K562 (cell line): ENCODE data around the gene TPCN1. TPM values are rescaled to one million over a fixed set of nuclear protein-coding genes. Genes with fewer than 3 reads are reported as not detected.

Experiments
- ATAC-seq: fragments of 200-7000 bp; cut with Tn5 transposase; 3 replicates; pipeline ENCODE4 v1.9.1; 2020; ENCODE audit warnings: moderate library complexity
- BruUV-seq: library from RNA; stranded (reverse); fragments of 400-500 nt; replicated peaks from 2 replicates; lab custom pipeline; 2021; lab: Mats Ljungman, UMichigan
- CTCF ChIA-PET: fragments of 300-600 bp; formaldehyde crosslinking; extraction: SDS; loops from one replicate; lab custom pipeline; 2021; ENCODE audit warnings: low intra/inter-chr PET ratio; lab: Yijun Ruan, JAX
- POLR2A ChIA-PET: fragments of 300-600, 350-650 bp; sonication (Branson Sonifier 250); formaldehyde crosslinking; extraction: SDS; loops from one replicate; lab custom pipeline; 2021; ENCODE audit warnings: antibody characterized with exemption, inconsistent platforms; lab: Yijun Ruan, JAX
- DNase-seq, 4 experiments: peaks; one replicate each; pipeline versions ENCODE4 v3.0.0 to v3.0.0-alpha.2; 2011 to 2018; ENCODE audit warnings: low spot score in 3 of 4, mixed read lengths in 3 of 4; ENCODE audit errors: extremely low read depth in 1 of 4
- FAIRE-seq: peaks from 2 replicates; lab custom pipeline; 2011; peaks lifted over from hg19 to GRCh38; lab: Jason Lieb, UNC
- H2AFZ ChIP-seq: 2 replicates; pipeline ENCODE4 v1.6.0; 2011; ENCODE audit warnings: low read depth, low read length, control low read depth, inconsistent platforms
- H3K27ac ChIP-seq: fragments of 200-600 bp; 3 replicates; pipeline ENCODE4 v1.8.0; 2011; ENCODE audit warnings: low read depth, mild to moderate bottlenecking, control low read depth, inconsistent platforms, low read length, moderate library complexity, mixed read lengths; ENCODE audit errors: extremely low read depth
- H3K27me3 ChIP-seq, 2 experiments: fragments of 300-600 bp in 1 of 2; 2 replicates in 1 of 2; 3 replicates in 1 of 2; pipeline versions ENCODE4 v1.6.0 to v1.8.0; 2011; ENCODE audit warnings: inconsistent platforms in 2 of 2, low read length in 2 of 2, mild to moderate bottlenecking in 1 of 2, mixed read lengths in 1 of 2, moderate library complexity in 1 of 2; ENCODE audit not compliant: control insufficient read depth in 2 of 2, insufficient read depth in 2 of 2
- H3K36me3 ChIP-seq: fragments of 300-600 bp; 3 replicates; pipeline ENCODE4 v1.8.0; 2011; ENCODE audit warnings: mild to moderate bottlenecking, low read length, inconsistent platforms; ENCODE audit not compliant: control insufficient read depth, insufficient read depth
- H3K4me1 ChIP-seq, 2 experiments: fragments of 200-600 bp in 1 of 2; replicated peaks in 1 of 2; 2 replicates in 1 of 2; 3 replicates in 1 of 2; pipeline versions ENCODE4 v1.5.1 to v1.8.0; 2011; ENCODE audit warnings: inconsistent platforms in 2 of 2, low read length in 2 of 2, mild to moderate bottlenecking in 1 of 2, mixed read lengths in 1 of 2, moderate library complexity in 1 of 2; ENCODE audit not compliant: control insufficient read depth in 2 of 2, insufficient read depth in 2 of 2
- H3K4me2 ChIP-seq: 2 replicates; pipeline ENCODE4 v1.6.1; 2011; ENCODE audit warnings: low read length, control low read depth, inconsistent platforms, mixed read lengths; ENCODE audit not compliant: insufficient read depth
- H3K4me3 ChIP-seq: fragments of 200-600 bp; sonication (generic), shearing (Covaris generic); 2 replicates; pipeline ENCODE4 v1.5.1; 2016; ENCODE audit warnings: control low read depth, inconsistent platforms
- H3K79me2 ChIP-seq: fragments of 200-600 bp; 3 replicates; pipeline ENCODE4 v1.8.0; 2011; ENCODE audit warnings: low read length, inconsistent platforms; ENCODE audit not compliant: control insufficient read depth, insufficient read depth
- H3K9ac ChIP-seq, 2 experiments: 2 replicates each; pipeline versions ENCODE4 v1.6.0 to v1.6.1; 2011; ENCODE audit warnings: low read depth in 2 of 2, low read length in 2 of 2, control low read depth in 1 of 2, inconsistent platforms in 1 of 2, mild to moderate bottlenecking in 1 of 2, mixed read lengths in 1 of 2; ENCODE audit not compliant: insufficient read depth in 1 of 2
- H3K9me1 ChIP-seq: one replicate; pipeline ENCODE4 v1.6.0; 2011; ENCODE audit warnings: inconsistent platforms, mild to moderate bottlenecking, low read length, moderate library complexity; ENCODE audit not compliant: control insufficient read depth, insufficient read depth
- H3K9me3 ChIP-seq: replicated peaks from 2 replicates; pipeline ENCODE4 v1.5.1; 2011; ENCODE audit warnings: low read depth, low read length, inconsistent platforms; ENCODE audit not compliant: control insufficient read depth, insufficient read depth
- H4K20me1 ChIP-seq: replicated peaks from 2 replicates; pipeline ENCODE4 v1.6.1; 2011; ENCODE audit warnings: low read length, inconsistent platforms, mixed read lengths; ENCODE audit not compliant: control insufficient read depth, insufficient read depth
- ARID3B ChIP-seq: fragments of 250-450 bp; sonication (Bioruptor Pico); IDR thresholded peaks from 2 replicates; pipeline ENCODE4 v1.4.0; 2020; ENCODE audit warnings: borderline replicate concordance
- KLF13 ChIP-seq: fragments of 450-650 bp; IDR thresholded peaks from 2 replicates; pipeline ENCODE4 v1.6.1; 2016; ENCODE audit warnings: missing genetic modification characterization, low read depth, mild to moderate bottlenecking, missing compliant biosample characterization, moderate library complexity, borderline replicate concordance
- MGA ChIP-seq: fragments of 450-650 bp; IDR thresholded peaks from 2 replicates; pipeline ENCODE4 v1.6.1; 2016; ENCODE audit warnings: mild to moderate bottlenecking, moderate library complexity
- PBX2 ChIP-seq, 2 experiments: IDR thresholded peaks in 1 of 2; conservative IDR thresholded peaks in 1 of 2; 2 replicates each; pipeline ENCODE4 v1.6.1; 2016; ENCODE audit warnings: low read depth in 2 of 2, mild to moderate bottlenecking in 1 of 2, missing compliant biosample characterization in 1 of 2, missing genetic modification characterization in 1 of 2, moderate library complexity in 1 of 2
- ZNF785 ChIP-seq: fragments of 250-450 bp; sonication (Bioruptor Pico); IDR thresholded peaks from 2 replicates; pipeline ENCODE4 v1.4.0; 2020; ENCODE audit warnings: mild to moderate bottlenecking
- WGBS: fragments of 100-300 bp; shearing (Covaris generic); methylation state at CpG from one replicate; pipeline ENCODE4 v1.1.6; 2016; ENCODE audit warnings: low coverage, mixed read lengths; ENCODE audit not compliant: insufficient coverage; ENCODE audit errors: missing lambda C conversion rate; 5-methylcytosine and 5-hydroxymethylcytosine counted together
- in situ Hi-C: fragments of 300-500 bp; cut with MboI; formaldehyde crosslinking; loops from 4 replicates; pipeline ENCODE4 v1.15.0; 2018; ENCODE audit warnings: inconsistent platforms, mixed read lengths
- intact Hi-C: fragments of 100-400 bp; cut with micrococcal nuclease; formaldehyde crosslinking; loops from 2 replicates; pipeline ENCODE4 v1.14.2; 2022
- polyA plus RNA-seq, 8 experiments: library from polyadenylated mRNA; depleted of rRNA in 4 of 8; stranded (reverse) in 5 of 8; unstranded in 3 of 8; fragments of >200 nt; fragmentation: Nextera tagmentation in 2 of 8; fragmentation: Illumina TruSeq in 1 of 8; extraction: Ambion mirVana in 2 of 8; extraction: Trizol in 1 of 8; gene quantifications; 2 replicates each; pipeline versions ENCODE4 v1.2.1 to v1.2.3, GENCODE V29; 2011 to 2014; ENCODE audit warnings: inconsistent platforms in 1 of 8, missing spikeins in 1 of 8
- total RNA-seq, 7 experiments: library from RNA; depleted of rRNA in 6 of 7; stranded (reverse); fragments of >200 nt in 6 of 7; fragmentation: Illumina TruSeq in 2 of 7; extraction: Trizol in 2 of 7; gene quantifications; 2 replicates each; pipeline versions ENCODE4 v1.2.1 to v1.2.3, GENCODE V29; 2011 to 2021; ENCODE audit warnings: low replicate concordance in 1 of 7

TPCN1 gene
- total and polyA plus RNA-seq, 9 of the 15 experiments (the other 6 are each of a cell fraction or from before 2014, with no cell fraction given), result 0.80 to 23.8 (median 7.4) TPM

DNA sequence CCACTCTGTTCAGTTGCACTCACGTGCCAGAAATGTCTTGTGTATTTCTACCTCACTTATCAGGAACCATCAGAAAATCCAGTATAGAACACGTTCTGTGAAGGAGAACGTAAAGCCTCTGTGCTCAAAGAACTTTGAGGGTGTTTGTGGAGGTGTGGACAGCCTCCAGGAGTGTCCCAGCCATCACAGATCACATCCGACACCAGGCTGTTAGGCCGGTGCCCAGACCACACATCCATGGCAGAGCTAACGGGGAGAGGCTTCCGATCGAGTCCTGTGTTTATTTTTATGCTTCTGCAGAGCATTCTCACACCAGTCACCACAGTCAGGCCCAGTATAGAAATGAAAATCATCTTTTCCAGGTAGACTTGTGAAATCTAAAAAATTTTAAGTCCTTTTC, 53.6 kb downstream of the TPCN1 start:
- Histone ChIP-seq H3K9me1 (no peaks in the 10 kb centered on the region), H3K4me1 (peaks cover 12 to 13% of the 10 kb centered on the region in 2 experiments), H2AFZ (no peak overlapping the region), H3K9me3 (no peaks in the 10 kb centered on the region), H3K79me2 (no peaks in the 10 kb centered on the region), H3K4me2 (no peak overlapping the region), H3K27me3 (no peaks in the 10 kb centered on the region), H3K36me3 (peaks cover 41% of the 10 kb centered on the region; the same call in 2 of the 3 replicates), H3K4me3 (no peak overlapping the region), H3K9ac (no peak overlapping the region), H4K20me1 (no peaks in the 10 kb centered on the region), H3K27ac (no peak overlapping the region)
- no TSS peak for BruUV-seq
- no peak for ATAC-seq
- intact Hi-C loops, result no loop called here
- in situ Hi-C loops, result no loop called here
- no peak for DNase-seq
- ChIA-PET POLR2A (interaction anchor here (0.6 kb wide), 1 partner anchor 176 kb away, joined by 3 read pairs; no protein-coding TSS in a partner anchor), CTCF (no interaction called here)
- FAIRE-seq, result no peak
- 77% methylated on average over 8 of the region's 8 CpGs for WGBS
- TF ChIP-seq PBX2 (CRISPR knock-in tag; IDR thresholded peaks at IDR 0.05; ENCODE audit: low read depth) (no peak), PBX2 (tag; conservative IDR thresholded peaks at IDR 0.05; ENCODE audit: low read depth) (no peak), KLF13 (tag) (no peak), ARID3B (CRISPR knock-in tag) (no peak), ZNF785 (CRISPR knock-in tag) (no peak), MGA (no peak)
